Trophoblast cell (in vitro differentiated cells and primary cell): ENCODE measurements around the gene AMOTL1.
"Not testable (repeated sequence)": the region's sequence is repeated elsewhere in the genome, so short reads cannot be mapped to it uniquely, and the experiment has no call there.

Experiments used
- DNase-seq, 2 donors: peaks; one replicate each; pipeline ENCODE4 v3.0.0-alpha.2; 2016
- H2AFZ ChIP-seq: 2 replicates; pipeline ENCODE4 v1.6.1; 2013; ENCODE audit warnings: low read length, moderate library complexity, mild to moderate bottlenecking; ENCODE audit not compliant: insufficient read depth, poor library complexity
- H2AK5ac ChIP-seq: 2 replicates; pipeline ENCODE4 v1.6.1; 2013; ENCODE audit warnings: mild to moderate bottlenecking, low read length
- H2BK120ac ChIP-seq: 2 replicates; pipeline ENCODE4 v1.6.1; 2013; ENCODE audit warnings: low read length, mild to moderate bottlenecking, moderate library complexity; ENCODE audit not compliant: insufficient read depth, poor library complexity
- H2BK12ac ChIP-seq: 2 replicates; pipeline ENCODE4 v1.6.1; 2013; ENCODE audit warnings: mild to moderate bottlenecking, low read length, moderate library complexity
- H2BK5ac ChIP-seq: 2 replicates; pipeline ENCODE4 v1.6.1; 2013; ENCODE audit warnings: low read length, low read depth, moderate library complexity, mild to moderate bottlenecking; ENCODE audit not compliant: poor library complexity
- H3K14ac ChIP-seq: 2 replicates; pipeline ENCODE4 v1.6.1; 2013; ENCODE audit warnings: mild to moderate bottlenecking, low read length
- H3K18ac ChIP-seq: 2 replicates; pipeline ENCODE4 v1.6.1; 2013; ENCODE audit warnings: mild to moderate bottlenecking, low read length
- H3K23ac ChIP-seq: 2 replicates; pipeline ENCODE4 v1.6.1; 2013; ENCODE audit warnings: low read length
- H3K27ac ChIP-seq: 2 replicates; pipeline ENCODE4 v1.5.1; 2013; ENCODE audit warnings: low read depth, mild to moderate bottlenecking, inconsistent platforms, low read length, moderate library complexity
- H3K27me3 ChIP-seq: 2 replicates; pipeline ENCODE4 v1.6.1; 2013; ENCODE audit warnings: inconsistent platforms, mild to moderate bottlenecking, low read length, moderate library complexity; ENCODE audit not compliant: insufficient read depth
- H3K36me3 ChIP-seq, 2 experiments: 1 replicate in 1 of 2; 2 replicates in 1 of 2; pipeline ENCODE4 v1.6.1; 2013; ENCODE audit warnings: low read length in 2 of 2, mild to moderate bottlenecking in 2 of 2, moderate library complexity in 1 of 2; ENCODE audit not compliant: insufficient read depth in 2 of 2, control insufficient read depth in 1 of 2
- H3K4ac ChIP-seq: 2 replicates; pipeline ENCODE4 v1.6.1; 2013; ENCODE audit warnings: low read depth, mild to moderate bottlenecking, low read length, moderate library complexity
- H3K4me1 ChIP-seq, 2 experiments: 1 replicate in 1 of 2; 2 replicates in 1 of 2; pipeline ENCODE4 v1.6.1; 2013; ENCODE audit warnings: low read length in 2 of 2, mild to moderate bottlenecking in 2 of 2, moderate library complexity in 1 of 2; ENCODE audit not compliant: insufficient read depth in 2 of 2, control insufficient read depth in 1 of 2
- H3K4me2 ChIP-seq: 2 replicates; pipeline ENCODE4 v1.6.1; 2013; ENCODE audit warnings: inconsistent platforms, mild to moderate bottlenecking, low read length, moderate library complexity
- H3K4me3 ChIP-seq: 2 replicates; pipeline ENCODE4 v1.5.1; 2013; ENCODE audit warnings: mild to moderate bottlenecking, low read depth, low read length, inconsistent platforms
- H3K79me1 ChIP-seq: one replicate; pipeline ENCODE4 v1.6.1; 2013; ENCODE audit warnings: low read length
- H3K79me2 ChIP-seq: 2 replicates; pipeline ENCODE4 v1.6.1; 2013; ENCODE audit warnings: low read length, mild to moderate bottlenecking; ENCODE audit not compliant: control insufficient read depth, insufficient read depth, poor library complexity
- H3K9ac ChIP-seq: 2 replicates; pipeline ENCODE4 v1.6.1; 2013; ENCODE audit warnings: mild to moderate bottlenecking, low read length
- H3K9me3 ChIP-seq: 2 replicates; pipeline ENCODE4 v1.6.1; 2013; ENCODE audit warnings: low read depth, mild to moderate bottlenecking, control low read depth, inconsistent platforms, low read length; ENCODE audit not compliant: insufficient read depth
- H4K12ac ChIP-seq: 2 replicates; pipeline ENCODE4 v1.6.1; 2013; ENCODE audit warnings: low read depth, mild to moderate bottlenecking, low read length, moderate library complexity
- H4K8ac ChIP-seq: 2 replicates; pipeline ENCODE4 v1.6.1; 2013; ENCODE audit warnings: low read depth, mild to moderate bottlenecking, low read length, moderate library complexity
- H4K91ac ChIP-seq: one replicate; pipeline ENCODE4 v1.6.1; 2013; ENCODE audit warnings: low read depth, mild to moderate bottlenecking, low read length, moderate library complexity
- WGBS: extraction: QIAGEN DNeasy Blood & Tissue Kit; methylation state at CpG from one replicate; pipeline ENCODE4 v1.1.7; 2013; ENCODE audit warnings: missing lambda C conversion rate; ENCODE audit not compliant: insufficient read length, insufficient coverage; ENCODE audit errors: extremely low coverage; 5-methylcytosine and 5-hydroxymethylcytosine counted together

Gene AMOTL1

DNA sequence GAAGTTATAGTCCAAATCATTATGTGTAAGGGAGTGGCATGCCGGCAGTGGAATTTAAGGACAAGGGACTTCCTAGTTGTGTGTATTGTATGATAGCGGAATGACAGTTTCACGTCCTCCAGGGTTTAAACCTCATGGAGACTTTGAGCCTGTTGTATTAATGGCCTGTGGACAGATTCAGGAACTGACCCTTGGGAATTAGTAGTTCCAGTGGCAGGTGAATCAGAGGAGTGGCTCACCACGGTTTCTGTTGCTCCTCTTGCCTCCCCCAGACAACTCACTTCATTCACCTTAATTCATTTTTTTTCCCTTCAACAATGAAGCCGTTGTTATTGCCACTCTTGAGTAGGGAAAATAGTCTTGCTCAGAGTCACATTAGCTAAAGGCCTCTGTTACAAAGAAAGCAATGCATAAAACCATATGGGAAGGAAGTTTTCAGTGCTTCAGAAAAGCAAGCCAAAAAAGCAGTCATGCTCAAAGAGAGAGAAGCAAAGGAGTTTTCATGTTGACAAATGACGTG, 22.6 kb downstream of the AMOTL1 start:
- H2BK120ac ChIP-seq: no peak overlapping the region
- peaks cover 2% of the 10 kb centered on the region for H3K79me1 ChIP-seq
- no peak overlapping the region for H2AFZ ChIP-seq
- no peak for DNase-seq
- H3K18ac ChIP-seq: no peak overlapping the region
- H3K36me3 ChIP-seq: no peaks in the 10 kb centered on the region
- no peak overlapping the region for H3K14ac ChIP-seq
- H3K27ac ChIP-seq: no peak overlapping the region
- no peak overlapping the region for H3K4me2 ChIP-seq
- no peak overlapping the region for H4K12ac ChIP-seq
- no peak overlapping the region for H4K91ac ChIP-seq
- no peak overlapping the region for H2AK5ac ChIP-seq
- no peaks in the 10 kb centered on the region for H3K27me3 ChIP-seq
- no peak overlapping the region for H2BK5ac ChIP-seq
- no peak overlapping the region for H2BK12ac ChIP-seq
- peak overlapping the region; percentile 6 for H3K4ac ChIP-seq
- no peak overlapping the region for H3K23ac ChIP-seq
- H3K9me3 ChIP-seq: no peaks in the 10 kb centered on the region
- H3K4me1 ChIP-seq: peaks cover 6 to 17% of the 10 kb centered on the region in 2 experiments
- peaks cover 18% of the 10 kb centered on the region for H3K79me2 ChIP-seq
- WGBS: no CpG with 5 or more reads among the region's 6 CpGs
- no peak overlapping the region for H4K8ac ChIP-seq
- H3K4me3 ChIP-seq: no peak overlapping the region
- H3K9ac ChIP-seq: no peak overlapping the region

DNA sequence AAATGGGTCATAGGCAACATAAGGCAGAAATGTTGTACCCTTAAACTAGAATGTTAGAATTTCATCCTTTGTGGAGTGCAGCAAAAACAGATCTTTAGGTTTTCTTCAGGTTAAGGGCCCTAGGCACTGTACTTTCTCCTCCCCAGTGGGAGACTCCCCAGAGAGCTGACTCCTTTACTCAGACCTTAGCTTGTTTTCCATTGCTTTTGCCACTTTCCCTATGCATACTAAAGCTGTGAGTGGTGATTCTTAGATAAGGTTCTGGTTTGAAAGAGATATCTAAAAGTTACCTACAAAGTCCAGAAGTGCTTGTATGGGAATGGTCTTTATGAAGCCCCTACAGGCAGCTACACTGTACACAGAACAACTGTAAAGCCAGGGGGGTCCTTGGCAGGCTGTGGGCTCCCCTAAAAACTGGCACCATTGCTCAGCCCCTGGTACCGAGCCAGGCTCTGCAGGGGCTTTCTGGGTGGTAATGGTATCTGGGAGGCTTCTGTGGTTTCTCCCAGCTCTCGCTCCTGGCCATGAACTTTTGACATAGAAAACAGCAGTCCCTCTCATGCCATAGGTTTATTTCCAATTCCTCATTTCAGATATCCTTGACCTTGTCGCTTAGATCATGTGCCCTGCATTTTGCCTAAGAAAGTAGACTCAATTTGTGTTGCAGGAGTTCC, 23.2 kb downstream of the AMOTL1 start:
- Histone ChIP-seq H3K4me1 (peaks cover 6 to 17% of the 10 kb centered on the region in 2 experiments), H3K9ac (no peak overlapping the region), H2BK12ac (no peak overlapping the region), H3K4me3 (no peak overlapping the region), H3K27me3 (no peaks in the 10 kb centered on the region), H3K23ac (no peak overlapping the region), H3K36me3 (no peaks in the 10 kb centered on the region), H3K4me2 (no peak overlapping the region), H3K79me2 (peaks cover 16% of the 10 kb centered on the region), H2AFZ (no peak overlapping the region), H4K91ac (no peak overlapping the region), H3K14ac (no peak overlapping the region), H3K9me3 (no peaks in the 10 kb centered on the region), H2BK5ac (no peak overlapping the region), H4K8ac (no peak overlapping the region), H3K4ac (peak overlapping the region; percentile 2), H3K27ac (no peak overlapping the region), H2AK5ac (no peak overlapping the region), H2BK120ac (no peak overlapping the region), H3K18ac (no peak overlapping the region), H3K79me1 (no peaks in the 10 kb centered on the region), H4K12ac (no peak overlapping the region)
- WGBS: no CpG with 5 or more reads among the region's 3 CpGs
- DNase-seq: no peak

DNA sequence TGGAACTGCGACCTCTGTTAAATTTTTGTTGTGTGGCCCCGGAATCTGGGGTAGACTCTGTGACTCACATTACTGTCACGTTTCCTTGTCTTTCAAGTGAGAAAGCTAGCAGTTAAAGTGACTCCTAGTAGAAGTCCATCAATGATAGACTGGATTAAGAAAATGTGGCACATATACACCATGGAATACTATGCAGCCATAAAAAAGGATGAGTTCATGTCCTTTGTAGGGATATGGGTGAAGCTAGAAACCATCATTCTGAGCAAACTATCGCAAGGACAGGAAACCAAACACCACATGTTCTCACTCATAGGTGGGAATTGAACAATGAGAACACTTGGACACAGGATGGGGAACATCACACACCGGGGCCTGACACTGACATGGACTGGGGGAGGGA, 23.8 kb downstream of the AMOTL1 start:
- H3K9ac ChIP-seq, H3K27ac ChIP-seq, H4K91ac ChIP-seq, H2BK5ac ChIP-seq, H3K9me3 ChIP-seq, H3K79me1 ChIP-seq, H2BK120ac ChIP-seq, DNase-seq, H3K4me3 ChIP-seq, H3K14ac ChIP-seq, H3K23ac ChIP-seq, H3K4me2 ChIP-seq, H2AK5ac ChIP-seq, H4K12ac ChIP-seq, H4K8ac ChIP-seq, H3K36me3 ChIP-seq, H2BK12ac ChIP-seq, H3K18ac ChIP-seq, H2AFZ ChIP-seq, H3K27me3 ChIP-seq: not testable (repeated sequence)
- Histone ChIP-seq H3K4ac (peak overlapping the region; percentile 2), H3K79me2 (peaks cover 16% of the 10 kb centered on the region), H3K4me1 (peaks cover 6 to 17% of the 10 kb centered on the region in 2 experiments)
- no CpG with 5 or more reads among the region's 5 CpGs for WGBS

DNA sequence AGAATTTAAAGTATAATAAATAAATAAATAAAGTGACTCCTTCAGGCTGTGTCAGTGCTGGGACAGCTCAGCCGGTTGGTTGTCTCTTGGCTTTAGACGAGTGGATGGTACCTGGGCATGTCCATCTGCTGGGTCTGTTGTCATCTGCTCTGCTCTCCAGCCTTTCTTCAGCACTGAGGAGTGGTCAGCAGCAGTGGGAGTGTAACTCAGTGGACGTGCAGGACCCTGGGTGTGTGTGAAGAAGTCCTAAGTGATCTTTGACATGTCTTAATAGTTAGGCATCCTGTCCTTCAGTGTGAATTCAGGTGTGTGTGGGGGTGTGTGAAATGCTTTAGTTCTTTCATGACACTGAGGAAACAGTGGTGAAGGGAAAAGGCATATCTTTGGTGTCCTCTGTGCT, 24.3 kb downstream of the AMOTL1 start:
- Histone ChIP-seq H3K4me1 (peaks cover 6 to 17% of the 10 kb centered on the region in 2 experiments), H3K23ac (no peak overlapping the region), H2AK5ac (no peak overlapping the region), H4K12ac (no peak overlapping the region), H3K4me2 (no peak overlapping the region), H3K9ac (no peak overlapping the region), H2BK5ac (no peak overlapping the region), H2BK12ac (no peak overlapping the region), H2AFZ (no peak overlapping the region), H3K4me3 (no peak overlapping the region), H3K9me3 (no peaks in the 10 kb centered on the region), H3K27me3 (no peaks in the 10 kb centered on the region), H3K79me1 (no peaks in the 10 kb centered on the region), H3K27ac (no peak overlapping the region), H4K91ac (no peak overlapping the region), H3K14ac (no peak overlapping the region), H3K36me3 (peaks cover 0 to under 1% of the 10 kb centered on the region in 2 experiments), H3K18ac (no peak overlapping the region), H3K79me2 (peaks cover 15% of the 10 kb centered on the region), H2BK120ac (no peak overlapping the region), H4K8ac (no peak overlapping the region), H3K4ac (peak overlapping the region; percentile 0)
- DNase-seq: no peak
- no CpG with 5 or more reads among the region's 3 CpGs for WGBS
